ENCODE data around the gene GPR148.
A peak's percentile ranks its signal among the peaks of the same experiment; 100 is the strongest.
"Not testable (repeated sequence)": the region's sequence is repeated elsewhere in the genome, so short reads cannot be mapped to it uniquely, and the experiment has no call there.

Gene GPR148, protein sequence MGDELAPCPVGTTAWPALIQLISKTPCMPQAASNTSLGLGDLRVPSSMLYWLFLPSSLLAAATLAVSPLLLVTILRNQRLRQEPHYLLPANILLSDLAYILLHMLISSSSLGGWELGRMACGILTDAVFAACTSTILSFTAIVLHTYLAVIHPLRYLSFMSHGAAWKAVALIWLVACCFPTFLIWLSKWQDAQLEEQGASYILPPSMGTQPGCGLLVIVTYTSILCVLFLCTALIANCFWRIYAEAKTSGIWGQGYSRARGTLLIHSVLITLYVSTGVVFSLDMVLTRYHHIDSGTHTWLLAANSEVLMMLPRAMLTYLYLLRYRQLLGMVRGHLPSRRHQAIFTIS

DNA sequence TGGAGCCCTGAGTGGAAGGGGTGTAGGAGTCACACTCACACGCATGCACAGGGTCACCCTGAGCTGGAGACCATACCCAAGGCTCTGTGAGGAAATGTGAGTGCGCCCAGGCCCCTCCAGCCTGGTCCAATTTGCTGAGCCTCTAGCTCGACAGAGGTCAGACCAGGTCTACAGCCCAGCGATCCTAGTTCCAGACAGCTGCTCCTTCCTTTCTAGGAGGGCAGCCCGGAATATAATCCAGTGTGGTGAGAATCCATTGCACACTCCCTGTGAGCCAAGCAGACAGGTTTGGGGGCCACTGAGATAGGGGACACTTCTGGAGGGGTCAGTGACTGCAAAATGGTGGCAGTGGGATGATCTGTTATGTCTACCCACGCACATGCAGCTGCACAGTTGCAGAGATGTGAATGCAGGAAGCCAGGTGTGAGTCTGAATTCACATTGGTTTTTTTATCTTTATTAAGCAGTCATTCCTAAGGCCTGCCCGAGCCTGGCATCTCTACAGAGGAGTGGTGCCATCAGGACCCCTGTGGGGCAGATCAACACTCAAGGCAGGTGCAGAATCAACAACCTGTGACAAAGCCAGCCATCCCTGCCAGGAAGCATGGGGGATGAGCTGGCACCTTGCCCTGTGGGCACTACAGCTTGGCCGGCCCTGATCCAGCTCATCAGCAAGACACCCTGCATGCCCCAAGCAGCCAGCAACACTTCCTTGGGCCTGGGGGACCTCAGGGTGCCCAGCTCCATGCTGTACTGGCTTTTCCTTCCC, at the start of gene GPR148:
Gene GPR148 (plus strand): TSS at position 522 of the 768 bp plus-strand sequence. CDS start 82 bp downstream, at position 604.
- no peak for DNase-seq

DNA sequence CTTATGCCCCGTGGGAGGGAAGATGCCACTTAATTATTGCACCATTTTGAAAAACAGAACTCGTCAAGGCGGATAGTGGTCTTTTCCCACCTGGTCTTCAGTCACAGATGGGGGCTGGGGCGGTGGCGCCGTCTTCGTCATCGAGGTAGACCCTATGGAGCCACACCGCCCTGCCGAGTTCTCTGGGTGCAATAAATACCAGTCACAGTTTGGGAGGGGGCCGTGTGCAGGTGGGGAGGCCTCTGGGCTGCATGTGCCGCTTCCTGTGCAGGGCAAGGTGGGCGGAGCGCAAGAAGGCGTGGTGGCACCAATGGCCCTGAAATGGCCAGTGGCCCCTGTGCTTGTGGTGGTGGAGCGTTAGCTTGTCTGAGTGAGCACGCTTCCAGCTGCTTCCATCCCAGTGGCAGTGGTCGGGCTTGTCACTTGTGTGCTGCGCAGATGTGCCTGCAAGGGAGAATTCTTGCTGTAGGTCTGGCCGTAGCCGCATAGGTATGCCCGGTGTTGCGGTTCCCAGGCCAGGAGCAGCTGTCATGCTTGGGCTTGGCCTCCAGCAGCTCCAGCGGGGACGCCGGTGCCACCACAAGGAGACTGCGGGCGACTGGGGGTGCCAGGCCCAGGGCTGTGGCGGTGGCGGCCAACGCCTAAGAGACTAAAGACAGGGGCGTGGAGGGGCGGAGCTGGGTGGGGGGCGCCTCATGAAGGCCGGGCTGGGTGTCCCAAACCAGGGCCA, 36.7 kb upstream of the GPR148 start:
- not testable (repeated sequence) for DNase-seq

DNA sequence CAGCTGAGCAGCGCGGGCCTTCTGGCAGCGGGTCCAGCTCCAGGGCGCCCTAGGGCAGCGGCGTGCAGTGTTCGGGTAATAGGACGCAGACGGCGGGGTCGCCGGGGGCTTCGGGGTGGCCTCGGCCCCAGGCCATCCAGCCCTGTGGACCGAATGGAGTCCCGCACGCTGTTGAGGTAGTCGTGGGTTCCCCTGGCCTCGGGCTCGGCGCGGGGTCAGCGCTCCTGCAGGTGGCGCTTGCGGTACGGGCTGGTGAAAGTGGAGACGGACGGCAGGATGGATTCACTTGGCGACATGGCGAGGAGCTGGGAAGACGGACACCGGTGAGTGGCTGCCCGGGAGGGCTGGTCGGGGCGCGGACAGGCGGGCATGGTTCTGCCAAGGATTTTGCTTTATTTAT, 35.4 kb upstream of the GPR148 start:
- DNase-seq: peak; percentile 68

DNA sequence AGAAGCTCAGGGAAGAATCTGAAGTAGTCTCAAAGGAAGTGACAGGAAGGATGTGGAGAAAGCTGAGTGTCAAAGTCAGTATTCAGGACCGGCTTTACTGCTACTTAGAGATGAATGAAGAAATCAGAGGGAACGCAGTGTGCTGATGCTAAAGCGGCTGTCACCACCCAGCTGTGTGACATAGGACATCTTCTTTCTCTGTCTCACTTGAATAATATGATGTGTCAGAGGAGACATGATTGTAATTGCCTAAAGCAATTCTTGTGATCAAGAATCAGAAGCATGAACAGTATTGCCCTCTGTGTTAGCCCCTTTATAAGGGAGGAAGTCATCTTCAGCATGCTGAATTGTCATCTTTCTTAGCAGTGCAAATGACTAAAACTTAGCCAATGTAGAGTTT, 25.6 kb upstream of the GPR148 start:
- DNase-seq: not testable (repeated sequence)

DNA sequence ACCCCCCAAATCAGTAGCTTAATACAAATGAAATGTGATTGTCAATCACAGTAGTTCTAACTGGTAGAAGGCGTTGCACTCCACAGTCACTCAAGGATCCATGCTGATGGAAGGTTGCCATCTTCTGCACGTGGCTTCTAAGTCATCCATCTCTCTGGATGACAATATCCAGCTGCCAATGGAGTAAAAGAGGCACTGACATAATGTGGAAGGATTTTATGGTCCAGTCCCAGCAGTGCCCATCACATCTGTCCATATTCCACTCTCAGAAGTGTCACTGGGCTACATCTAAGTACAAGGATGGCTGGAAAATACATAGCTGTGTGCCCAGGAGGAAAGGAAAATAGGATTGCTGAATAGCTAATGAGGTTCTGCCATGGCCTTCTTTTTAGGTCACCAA, 14.1 kb upstream of the GPR148 start:
- DNase-seq: not testable (repeated sequence)

DNA sequence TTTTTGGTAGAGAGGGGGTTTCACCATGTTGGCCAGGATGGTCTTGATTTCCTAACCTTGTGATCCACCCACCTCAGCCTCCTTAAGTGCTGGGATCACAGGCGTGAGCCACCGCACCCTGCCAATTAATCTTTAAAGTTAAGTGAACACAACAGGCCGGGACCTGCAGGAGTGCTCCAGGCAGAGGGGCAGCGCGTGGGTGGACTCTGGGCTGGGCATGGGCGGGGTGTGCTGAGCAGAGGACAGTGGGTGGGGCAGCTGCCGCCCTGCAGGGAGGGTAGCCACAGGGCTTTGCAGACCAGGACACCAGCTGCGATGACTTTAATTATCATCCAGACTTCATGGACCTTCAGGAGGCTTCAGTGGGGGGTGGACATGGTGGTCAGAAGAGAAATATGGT, 8.8 kb upstream of the GPR148 start:
- no peak for DNase-seq

DNA sequence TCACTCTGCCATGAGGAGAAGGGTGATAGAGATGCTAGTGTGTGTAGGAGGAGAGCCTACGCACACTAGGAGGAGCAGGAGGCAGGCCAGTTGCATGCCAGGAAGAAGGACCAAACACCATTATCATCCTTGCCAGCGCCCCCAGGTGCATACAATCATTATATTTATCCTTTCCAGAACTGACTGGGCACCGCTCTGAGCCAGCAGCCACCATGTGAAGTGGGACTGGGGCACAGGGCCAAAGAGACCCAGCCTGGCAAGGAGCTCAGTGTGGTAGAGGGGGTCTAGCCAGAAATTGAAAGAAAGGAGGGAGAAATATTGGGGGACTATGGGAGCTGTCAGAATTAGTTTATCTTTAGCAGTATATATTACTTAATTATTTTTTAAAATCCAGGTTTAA, 8.3 kb upstream of the GPR148 start:
- DNase-seq: no peak

DNA sequence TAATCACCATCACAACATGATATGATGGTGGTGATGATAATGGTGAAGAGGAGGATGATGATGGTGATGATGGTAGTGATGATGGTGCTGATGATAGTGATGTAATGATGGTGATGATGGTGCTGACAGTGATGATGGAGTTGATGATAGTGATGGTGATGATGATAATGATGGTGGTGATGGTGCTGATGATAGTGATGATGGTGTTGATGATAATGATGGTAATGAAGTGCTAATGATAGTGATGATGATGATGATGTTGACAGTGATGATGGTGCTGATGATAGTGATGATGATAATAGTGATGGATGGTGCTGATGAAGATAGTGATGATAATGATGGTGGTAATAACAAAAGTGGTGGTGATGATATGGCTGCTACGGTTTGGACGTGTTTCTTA, 4.4 kb upstream of the GPR148 start:
- no peak for DNase-seq

DNA sequence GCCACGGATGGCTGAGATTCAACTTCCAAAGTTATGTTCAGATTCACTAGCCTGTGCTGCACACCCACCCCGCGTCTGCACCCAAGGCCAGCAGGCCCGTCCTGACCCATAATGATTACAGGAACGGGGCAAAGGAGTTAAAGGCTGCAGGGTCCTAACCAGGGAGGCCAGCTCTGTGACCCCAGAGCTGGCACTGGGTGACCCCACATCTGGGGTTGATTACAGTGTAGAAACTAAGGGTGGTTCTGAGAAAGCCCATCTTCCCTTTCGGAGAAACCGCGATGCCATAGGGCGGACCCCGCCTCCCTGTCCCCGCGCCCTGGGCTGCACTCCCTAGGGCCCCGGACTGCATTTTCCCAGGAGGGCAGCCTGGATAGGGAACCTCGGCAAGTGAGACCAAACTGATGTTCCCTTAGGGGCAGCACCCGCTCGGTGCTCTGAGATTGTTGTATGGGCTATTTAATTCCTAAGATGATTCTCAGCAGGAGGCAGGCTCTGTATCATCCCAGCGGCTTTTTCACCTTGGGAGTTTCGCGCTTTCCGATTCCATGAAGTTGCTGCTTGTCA, 2.2 kb upstream of the GPR148 start:
- DNase-seq: no peak

DNA sequence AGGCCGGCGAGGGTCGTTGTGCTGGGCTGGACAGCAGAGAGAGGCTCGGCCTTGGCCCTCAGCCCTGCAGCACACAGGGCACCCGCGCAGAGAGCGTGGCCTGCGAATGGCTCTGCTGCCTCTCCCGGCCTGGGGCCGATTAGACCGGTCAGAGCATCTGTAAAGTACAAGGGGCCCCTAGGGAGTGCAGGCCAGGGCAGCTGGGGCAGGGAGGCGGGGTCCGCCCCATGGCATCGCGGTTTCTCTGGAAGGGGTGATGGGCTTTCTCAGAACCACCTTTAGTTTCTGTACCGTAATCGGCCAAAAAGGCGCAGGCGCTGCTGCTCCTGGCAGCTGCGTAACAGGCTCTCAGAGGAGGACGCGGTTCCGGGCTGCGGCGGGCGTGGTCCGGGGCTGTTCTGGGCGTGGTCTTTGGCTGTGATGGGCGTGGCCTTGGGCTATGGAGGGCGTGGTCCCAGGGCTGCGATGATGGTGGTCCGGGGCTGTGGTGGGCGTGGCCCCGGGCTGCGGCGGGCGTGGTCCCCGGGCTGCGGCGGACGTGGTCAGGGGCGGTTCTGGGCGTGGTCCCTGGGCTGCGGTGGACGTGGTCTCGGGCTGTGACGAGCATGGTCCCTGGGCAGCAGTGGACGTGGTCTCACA, 1.5 kb upstream of the GPR148 start:
- DNase-seq: peak; percentile 97

DNA sequence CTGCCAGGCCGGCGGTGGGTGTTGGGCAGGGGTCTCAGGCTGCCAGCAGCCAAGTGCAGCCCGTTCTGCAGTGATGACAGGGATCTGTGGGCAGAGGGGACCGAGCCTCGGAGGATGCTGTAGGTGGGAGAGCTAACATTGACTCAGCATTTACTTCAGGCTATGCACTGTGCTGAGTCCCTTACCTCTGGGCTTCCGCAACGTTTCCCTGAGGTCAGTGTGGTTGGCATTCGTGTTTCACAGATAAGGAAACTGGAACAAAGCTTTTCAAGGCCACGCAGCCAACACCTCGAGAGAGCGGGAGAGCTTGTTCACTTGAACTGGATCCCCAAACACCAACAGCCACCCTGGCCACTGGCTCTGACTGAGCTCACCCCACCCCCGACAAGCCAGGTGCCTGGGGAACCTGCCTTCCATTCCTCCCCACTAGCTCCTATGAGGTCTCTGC, 839 bp upstream of the GPR148 start:
- no peak for DNase-seq

DNA sequence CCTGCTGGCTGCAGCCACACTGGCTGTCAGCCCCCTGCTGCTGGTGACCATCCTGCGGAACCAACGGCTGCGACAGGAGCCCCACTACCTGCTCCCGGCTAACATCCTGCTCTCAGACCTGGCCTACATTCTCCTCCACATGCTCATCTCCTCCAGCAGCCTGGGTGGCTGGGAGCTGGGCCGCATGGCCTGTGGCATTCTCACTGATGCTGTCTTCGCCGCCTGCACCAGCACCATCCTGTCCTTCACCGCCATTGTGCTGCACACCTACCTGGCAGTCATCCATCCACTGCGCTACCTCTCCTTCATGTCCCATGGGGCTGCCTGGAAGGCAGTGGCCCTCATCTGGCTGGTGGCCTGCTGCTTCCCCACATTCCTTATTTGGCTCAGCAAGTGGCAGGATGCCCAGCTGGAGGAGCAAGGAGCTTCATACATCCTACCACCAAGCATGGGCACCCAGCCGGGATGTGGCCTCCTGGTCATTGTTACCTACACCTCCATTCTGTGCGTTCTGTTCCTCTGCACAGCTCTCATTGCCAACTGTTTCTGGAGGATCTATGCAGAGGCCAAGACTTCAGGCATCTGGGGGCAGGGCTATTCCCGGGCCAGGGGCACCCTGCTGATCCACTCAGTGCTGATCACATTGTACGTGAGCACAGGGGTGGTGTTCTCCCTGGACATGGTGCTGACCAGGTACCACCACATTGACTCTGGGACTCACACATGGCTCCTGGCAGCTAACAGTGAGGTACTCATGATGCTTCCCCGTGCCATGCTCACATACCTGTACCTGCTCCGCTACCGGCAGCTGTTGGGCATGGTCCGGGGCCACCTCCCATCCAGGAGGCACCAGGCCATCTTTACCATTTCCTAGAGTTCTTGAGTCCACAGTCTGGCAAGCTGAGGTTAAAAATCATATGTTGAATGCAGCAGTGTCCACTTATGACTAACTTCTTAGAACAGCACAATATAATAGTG, 741 bp downstream of the GPR148 start:
- no peak for DNase-seq

DNA sequence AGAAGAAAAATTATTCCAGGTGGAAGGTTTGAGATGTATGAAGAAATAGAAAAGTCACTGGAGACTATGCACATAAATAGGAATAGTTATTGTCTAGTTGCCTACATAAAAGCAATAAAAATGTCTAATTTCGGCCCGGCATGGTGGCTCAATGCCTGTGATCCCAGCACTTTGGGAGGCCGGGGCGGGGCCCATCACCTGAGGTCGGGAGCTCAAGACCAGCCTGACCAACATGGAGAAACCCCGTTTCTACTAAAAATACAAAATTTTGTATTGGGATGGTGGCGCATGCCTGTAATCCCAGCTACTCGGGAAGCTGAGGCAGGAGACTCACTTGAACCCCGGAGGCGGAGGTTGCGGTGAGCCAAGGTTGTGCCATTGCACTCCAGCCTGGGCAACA, 3.4 kb downstream of the GPR148 start:
- not testable (repeated sequence) for DNase-seq

DNA sequence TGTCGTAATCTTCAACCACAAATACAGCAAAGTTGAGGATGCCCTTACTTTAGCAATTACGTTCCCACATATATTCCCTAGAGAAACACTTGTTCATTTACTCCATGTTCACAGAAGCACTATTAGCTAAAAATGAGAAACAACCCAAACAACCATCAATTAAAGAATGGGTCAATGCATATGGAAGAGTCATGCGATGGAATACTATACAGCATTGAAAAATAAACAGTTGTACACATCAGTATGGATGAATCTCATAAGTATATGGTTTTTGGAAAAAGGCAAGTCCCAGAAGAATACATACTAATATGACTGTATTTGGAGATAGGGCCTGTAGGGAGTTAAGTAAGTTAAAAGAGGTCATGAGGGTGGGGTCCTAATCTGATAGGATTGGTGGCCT, 6.3 kb downstream of the GPR148 start:
- no peak for DNase-seq

DNA sequence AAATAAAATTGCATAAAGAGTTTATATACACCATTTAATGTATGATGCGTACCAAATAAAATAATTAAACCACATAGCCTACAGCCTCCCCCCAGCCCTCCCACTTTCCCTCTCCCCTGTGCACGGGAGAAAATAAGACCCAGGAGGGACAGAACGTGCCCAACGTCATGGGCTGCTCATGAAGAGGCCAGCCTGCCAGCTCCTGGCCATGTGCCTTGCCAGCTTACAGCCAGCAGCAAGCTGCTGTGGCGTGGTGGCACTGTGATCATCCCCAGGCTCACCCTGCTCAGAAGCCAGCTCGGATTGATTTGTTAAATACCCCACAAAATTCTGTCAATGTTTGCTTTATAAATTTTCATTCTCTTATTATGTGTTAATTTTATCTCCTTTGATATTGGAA, 7.6 kb downstream of the GPR148 start:
- DNase-seq: no peak

DNA sequence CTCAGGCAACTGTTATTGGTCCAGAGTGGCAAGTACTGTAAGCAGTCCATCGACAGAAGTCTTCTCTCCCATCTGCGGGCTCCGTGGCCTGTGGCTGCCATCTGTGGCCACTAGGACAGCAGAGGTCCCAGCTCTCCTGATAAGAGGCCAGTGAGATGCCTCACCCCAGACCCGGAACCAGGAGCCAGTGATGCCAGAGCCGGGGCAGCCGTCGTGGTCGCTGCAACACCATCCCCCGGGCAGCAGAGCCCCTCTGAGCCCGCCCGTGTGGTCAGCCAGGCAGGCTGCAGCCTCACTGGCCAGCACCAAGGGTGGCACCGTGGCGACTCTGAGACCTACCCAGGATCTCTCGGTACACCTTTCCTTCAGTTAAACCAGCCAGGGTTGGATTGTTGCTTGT, 8.7 kb downstream of the GPR148 start:
- no peak for DNase-seq

DNA sequence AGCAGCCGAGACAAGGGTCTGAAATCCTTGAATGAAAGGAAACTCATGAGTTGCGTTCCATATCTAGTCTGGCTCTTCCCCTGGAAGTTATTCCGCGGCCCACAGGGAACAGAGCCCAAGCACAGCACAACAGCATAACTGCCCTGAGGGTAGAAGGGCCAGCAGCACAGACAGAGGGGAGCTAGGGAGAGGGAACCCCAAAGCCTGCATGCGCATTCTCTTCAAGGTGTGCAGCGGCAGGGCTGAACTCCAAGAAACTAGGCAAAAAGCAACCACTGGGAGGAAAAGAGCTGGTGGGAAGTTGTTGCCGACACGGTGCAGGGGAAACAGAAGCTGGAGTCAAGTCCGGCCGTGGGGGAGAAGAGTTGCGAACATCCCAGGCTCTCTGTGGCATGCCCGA, 11.8 kb downstream of the GPR148 start:
- no peak for DNase-seq

DNA sequence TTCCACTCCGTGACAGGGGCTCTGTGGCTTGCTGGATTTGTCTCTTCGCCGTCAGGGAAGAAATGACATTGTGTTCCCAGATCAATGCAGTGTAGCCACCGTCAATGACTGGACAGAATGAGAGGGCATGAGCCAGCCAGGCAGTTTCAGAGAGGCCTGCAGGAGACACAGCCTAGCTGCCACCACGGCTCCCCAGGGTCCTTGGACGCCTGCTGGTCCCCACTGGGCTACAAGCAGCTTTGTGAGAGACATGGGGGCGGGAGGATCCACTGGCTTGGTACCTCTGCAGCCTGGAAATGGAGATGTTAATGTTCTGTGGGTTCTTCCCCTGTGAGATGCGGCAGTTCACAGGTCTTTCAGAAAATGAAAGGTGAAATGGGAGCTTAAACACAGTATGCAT, 14.4 kb downstream of the GPR148 start:
- no peak for DNase-seq

DNA sequence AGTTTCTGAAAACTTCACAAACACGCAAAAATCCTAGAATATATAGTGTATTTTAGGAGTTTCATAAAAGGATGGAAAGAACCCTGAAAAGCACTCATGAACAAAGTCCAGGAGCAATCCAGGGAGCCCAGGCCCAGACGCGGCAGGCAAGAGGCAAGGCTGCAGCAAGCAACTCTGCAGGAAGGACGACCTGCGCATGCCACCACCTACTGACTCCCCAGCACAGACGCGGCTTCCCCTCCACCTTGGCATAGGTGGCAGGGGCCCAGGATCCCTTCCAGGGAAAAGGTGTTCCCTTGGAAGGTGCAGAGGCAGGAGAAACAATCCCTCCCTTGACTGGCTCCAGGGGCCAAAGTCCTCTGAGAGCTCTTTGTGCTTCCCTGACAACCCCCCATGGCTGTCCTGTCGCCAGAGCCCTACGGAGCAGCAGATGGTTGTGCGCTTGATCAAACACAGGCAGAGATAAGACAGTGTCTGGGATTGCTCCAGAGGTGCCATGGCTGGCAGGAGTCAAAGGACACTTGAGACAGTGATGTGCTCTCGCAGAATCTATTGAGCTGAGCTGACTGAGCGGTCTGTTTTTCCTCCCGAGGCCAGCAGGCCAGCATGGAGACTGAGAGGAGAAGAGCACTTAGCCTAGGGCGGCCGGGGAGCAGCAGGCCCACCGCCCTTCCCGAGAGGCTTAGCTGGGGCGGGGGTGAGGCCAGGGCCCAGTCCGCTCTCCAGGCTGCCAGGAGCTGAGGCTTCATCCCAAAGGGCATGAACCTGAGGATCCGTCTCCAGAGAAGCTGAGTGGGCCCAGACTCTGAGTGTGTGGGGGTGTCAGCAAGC, 15.6 kb downstream of the GPR148 start:
- DNase-seq: peak; percentile 61

DNA sequence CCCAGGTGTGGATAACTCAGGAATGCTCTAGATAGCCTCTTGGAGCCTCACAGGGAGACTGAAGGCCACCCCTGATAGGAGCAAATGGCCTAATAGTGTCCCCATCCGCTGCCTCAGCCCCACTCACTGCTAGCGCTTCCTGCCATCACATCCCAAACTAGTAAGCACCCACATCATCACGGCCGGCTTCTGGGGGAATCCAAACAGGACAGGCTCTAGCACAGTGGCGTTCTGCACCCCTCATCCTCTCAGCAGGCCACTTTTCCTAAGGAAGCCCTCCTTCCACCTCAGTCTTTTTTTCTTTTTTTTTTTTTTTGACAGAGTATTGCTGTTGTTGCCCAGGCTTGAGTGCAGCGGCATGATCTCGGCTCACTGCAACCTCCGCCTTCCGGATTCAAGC, 20.2 kb downstream of the GPR148 start:
- DNase-seq: no peak

DNA sequence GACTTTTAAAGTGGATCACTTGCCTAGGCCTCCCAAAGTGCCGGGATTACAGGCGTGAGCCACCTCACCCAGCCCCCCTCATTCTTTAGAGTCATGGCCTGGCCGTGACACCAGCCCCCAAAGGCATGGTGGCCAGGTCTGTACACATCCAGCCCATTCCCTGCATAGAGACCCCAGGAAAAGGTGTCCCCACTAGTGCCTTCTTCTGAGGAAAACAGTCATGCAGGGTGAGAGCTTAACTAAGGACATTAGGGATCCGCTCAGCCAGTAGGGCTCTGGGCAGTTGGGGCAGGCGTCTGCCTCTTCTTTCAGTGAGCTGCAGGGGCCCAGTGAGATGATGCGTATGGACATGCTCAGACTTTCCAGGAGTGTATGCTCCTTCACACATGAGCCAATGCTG, 20.8 kb downstream of the GPR148 start:
- DNase-seq: no peak
